Type B pancreatic cell (in vitro differentiated cells): ENCODE measurements around the gene ARHGEF4. TPM values are rescaled to one million over a fixed set of nuclear protein-coding genes. Genes with fewer than 3 reads are reported as not detected.

Experiments
- DNase-seq: peaks from one replicate; pipeline ENCODE4 v3.0.0; 2021; ENCODE audit warnings: mixed read lengths; ENCODE audit not compliant: unreplicated experiment; ENCODE audit errors: extremely low spot score
- H3K27ac Mint-ChIP-seq: 2 replicates; pipeline ENCODE4 v1.8.0; 2021; ENCODE audit warnings: mild to moderate bottlenecking, mixed read lengths
- H3K27me3 Mint-ChIP-seq: 2 replicates; pipeline ENCODE4 v1.8.0; 2021; ENCODE audit warnings: mixed read lengths
- H3K36me3 Mint-ChIP-seq: 2 replicates; pipeline ENCODE4 v1.8.0; 2021; ENCODE audit warnings: mixed read lengths
- H3K4me1 Mint-ChIP-seq: one replicate; pipeline ENCODE4 v1.8.0; 2021; ENCODE audit warnings: mixed read lengths; ENCODE audit not compliant: unreplicated experiment
- H3K4me3 Mint-ChIP-seq: 2 replicates; pipeline ENCODE4 v1.8.0; 2021; ENCODE audit warnings: mild to moderate bottlenecking, mixed read lengths
- H3K9me3 Mint-ChIP-seq: 2 replicates; pipeline ENCODE4 v1.8.0; 2021; ENCODE audit warnings: mixed read lengths
- total RNA-seq: library from RNA; stranded (reverse); gene quantifications from 2 replicates; pipeline ENCODE4 v1.2.1, GENCODE V29; 2021; ENCODE audit warnings: low replicate concordance
- TF ChIP-seq, protein P1 (sequence below): fragments of 200-600 bp; sonication (generic); conservative IDR thresholded peaks from 2 replicates; pipeline ENCODE4 v1.5.0; 2021; ENCODE audit warnings: antibody characterized with exemption, mild to moderate bottlenecking

The ARHGEF4 gene
- total RNA-seq, 1 donor from 2014 or later: 31.4 TPM

DNA sequence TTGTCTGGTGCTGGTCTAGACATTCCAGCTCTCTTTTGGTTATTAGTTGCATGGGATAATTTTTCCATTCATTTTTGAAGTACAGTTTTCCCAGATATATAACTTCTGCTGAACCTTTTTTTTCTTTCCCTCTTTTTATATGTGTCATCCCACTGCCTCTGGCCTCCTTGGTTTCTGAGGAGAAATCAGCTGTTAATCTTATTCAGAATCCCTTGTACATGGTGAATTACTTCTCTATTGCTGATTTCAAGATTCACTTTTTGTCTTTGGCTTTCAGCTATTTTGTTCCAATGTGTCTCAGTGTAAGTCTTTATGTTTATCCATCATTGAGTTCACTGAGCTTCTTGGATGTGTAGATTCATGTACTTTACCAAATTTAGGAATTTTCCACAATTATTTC, 99.7 kb downstream of the ARHGEF4 start:
- Mint-ChIP-seq H3K4me1 (no peaks in the 10 kb centered on the region), H3K27ac (no peak overlapping the region), H3K36me3 (peaks cover 3% of the 10 kb centered on the region), H3K9me3 (peaks cover 6% of the 10 kb centered on the region), H3K27me3 (no peaks in the 10 kb centered on the region), H3K4me3 (no peak overlapping the region)
- TF ChIP-seq, protein P1, sequence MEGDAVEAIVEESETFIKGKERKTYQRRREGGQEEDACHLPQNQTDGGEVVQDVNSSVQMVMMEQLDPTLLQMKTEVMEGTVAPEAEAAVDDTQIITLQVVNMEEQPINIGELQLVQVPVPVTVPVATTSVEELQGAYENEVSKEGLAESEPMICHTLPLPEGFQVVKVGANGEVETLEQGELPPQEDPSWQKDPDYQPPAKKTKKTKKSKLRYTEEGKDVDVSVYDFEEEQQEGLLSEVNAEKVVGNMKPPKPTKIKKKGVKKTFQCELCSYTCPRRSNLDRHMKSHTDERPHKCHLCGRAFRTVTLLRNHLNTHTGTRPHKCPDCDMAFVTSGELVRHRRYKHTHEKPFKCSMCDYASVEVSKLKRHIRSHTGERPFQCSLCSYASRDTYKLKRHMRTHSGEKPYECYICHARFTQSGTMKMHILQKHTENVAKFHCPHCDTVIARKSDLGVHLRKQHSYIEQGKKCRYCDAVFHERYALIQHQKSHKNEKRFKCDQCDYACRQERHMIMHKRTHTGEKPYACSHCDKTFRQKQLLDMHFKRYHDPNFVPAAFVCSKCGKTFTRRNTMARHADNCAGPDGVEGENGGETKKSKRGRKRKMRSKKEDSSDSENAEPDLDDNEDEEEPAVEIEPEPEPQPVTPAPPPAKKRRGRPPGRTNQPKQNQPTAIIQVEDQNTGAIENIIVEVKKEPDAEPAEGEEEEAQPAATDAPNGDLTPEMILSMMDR: no peak
- DNase-seq: no peak

DNA sequence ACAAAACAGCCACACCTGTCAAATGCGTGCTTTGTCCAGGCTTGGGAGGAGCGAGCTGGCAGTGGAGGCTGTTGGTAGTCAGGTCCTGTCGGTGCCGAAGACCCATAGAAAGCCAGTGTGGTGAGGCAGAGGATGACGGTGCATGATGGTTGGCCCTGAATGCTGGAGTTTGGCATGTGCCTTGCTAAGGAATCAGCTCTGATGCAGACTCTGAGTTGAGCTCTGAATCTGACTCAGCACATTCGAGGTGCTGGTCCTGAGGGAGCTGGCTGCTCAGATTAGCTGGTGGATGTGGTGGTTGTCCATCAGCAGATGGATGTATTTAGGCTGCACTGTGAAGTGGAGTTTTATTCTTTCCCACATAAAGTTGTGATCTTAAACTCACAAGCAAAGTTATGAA, 111.3 kb downstream of the ARHGEF4 start:
- no peaks in the 10 kb centered on the region for H3K27me3 Mint-ChIP-seq
- no peaks in the 10 kb centered on the region for H3K9me3 Mint-ChIP-seq
- no peak overlapping the region for H3K27ac Mint-ChIP-seq
- no peaks in the 10 kb centered on the region for H3K4me1 Mint-ChIP-seq
- no peak overlapping the region for H3K4me3 Mint-ChIP-seq
- no peak for DNase-seq
- TF ChIP-seq, protein P1: no peak
- H3K36me3 Mint-ChIP-seq: no peaks in the 10 kb centered on the region

DNA sequence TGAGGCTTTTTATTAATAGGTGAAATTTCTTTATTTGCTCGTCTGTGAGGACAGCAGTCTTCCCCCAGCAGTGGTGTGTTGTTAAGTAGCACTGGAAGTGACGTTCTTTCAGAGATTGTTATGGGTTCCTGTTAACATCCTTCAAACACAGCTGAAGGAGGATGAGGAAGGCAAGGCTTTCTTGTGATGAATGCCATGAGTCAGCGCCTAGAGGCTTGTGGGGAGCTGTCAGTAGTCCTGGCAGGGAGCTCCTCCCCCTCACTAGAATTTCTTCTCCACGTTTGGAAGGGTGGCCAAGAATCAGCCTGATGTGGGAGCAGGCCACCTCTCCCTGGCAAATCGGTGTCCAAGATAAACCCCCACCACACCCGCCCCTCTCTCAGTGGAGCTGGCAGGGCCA, 113.2 kb downstream of the ARHGEF4 start:
- DNase-seq: no peak
- Mint-ChIP-seq H3K4me1 (no peaks in the 10 kb centered on the region), H3K27ac (no peak overlapping the region), H3K36me3 (no peaks in the 10 kb centered on the region), H3K4me3 (no peak overlapping the region), H3K27me3 (no peaks in the 10 kb centered on the region), H3K9me3 (peaks cover 4% of the 10 kb centered on the region)
- TF ChIP-seq, protein P1: no peak

DNA sequence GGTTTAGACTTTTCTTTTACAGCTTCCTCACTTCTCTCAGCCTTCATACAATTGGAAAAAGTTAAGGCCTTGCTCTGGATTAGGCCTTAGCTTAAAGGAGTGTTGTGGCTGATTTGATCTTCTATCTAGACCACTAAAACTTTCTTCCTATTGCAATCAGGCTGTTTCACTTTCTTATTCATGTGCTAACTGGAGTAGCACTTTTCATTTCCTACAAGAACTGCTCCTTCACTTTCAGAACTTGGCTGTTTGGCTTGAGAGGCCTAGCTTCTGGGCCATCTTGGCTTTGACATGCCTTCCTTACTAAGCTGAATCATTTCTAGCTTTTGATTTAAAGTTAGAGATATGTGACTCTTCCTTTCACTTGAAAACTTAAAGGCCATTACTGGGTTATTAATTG, 114.3 kb downstream of the ARHGEF4 start:
- peaks cover 3% of the 10 kb centered on the region for H3K27me3 Mint-ChIP-seq
- H3K4me1 Mint-ChIP-seq: no peaks in the 10 kb centered on the region
- no peak overlapping the region for H3K4me3 Mint-ChIP-seq
- no peaks in the 10 kb centered on the region for H3K36me3 Mint-ChIP-seq
- H3K27ac Mint-ChIP-seq: no peak overlapping the region
- TF ChIP-seq, protein P1: no peak
- peaks cover 13% of the 10 kb centered on the region for H3K9me3 Mint-ChIP-seq
- DNase-seq: no peak

DNA sequence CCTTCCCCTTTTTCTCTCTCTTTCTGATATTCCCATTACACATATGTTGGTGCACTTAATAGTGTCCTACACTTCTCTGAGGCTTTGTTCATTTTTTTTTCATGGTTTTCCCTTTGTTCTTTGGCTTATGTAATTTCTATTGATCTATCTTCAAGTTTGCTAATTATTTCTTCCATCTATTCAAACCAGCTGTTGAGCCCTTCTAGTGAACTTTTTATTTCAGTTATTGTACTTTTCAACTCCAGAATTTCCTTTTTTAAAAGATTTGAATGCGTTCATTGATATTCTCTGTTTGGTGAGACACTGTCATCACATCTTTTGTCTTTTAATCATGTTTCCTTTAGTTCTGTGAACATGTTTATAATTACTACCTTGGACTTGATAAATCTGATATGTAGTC, 118.2 kb downstream of the ARHGEF4 start:
- DNase-seq: no peak
- H3K27me3 Mint-ChIP-seq: peaks cover 22% of the 10 kb centered on the region
- no peak overlapping the region for H3K4me3 Mint-ChIP-seq
- H3K9me3 Mint-ChIP-seq: peaks cover 13% of the 10 kb centered on the region
- H3K36me3 Mint-ChIP-seq: no peaks in the 10 kb centered on the region
- no peaks in the 10 kb centered on the region for H3K4me1 Mint-ChIP-seq
- no peak overlapping the region for H3K27ac Mint-ChIP-seq
- TF ChIP-seq, protein P1: no peak

DNA sequence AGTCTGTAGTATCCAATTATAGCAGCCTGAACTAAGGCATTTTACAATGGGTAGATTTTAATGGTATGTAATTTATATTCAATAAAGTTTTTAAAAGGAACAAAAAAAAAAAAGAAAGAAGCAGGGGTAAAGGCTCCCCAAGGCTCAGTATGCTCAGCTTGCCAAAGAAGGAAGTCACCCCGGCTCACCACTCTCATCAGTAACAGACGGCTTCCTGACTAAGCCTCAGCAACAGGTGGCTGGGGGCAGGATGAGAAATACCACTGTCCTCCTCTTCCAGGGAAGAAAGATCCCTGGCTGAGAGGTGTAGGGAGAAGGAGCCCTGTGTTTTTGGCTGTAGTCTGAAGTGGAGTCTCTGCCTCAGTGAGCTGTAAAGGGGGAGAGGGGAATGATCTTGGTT, 121.2 kb downstream of the ARHGEF4 start:
- Mint-ChIP-seq H3K4me1 (no peaks in the 10 kb centered on the region), H3K4me3 (no peak overlapping the region), H3K27me3 (peaks cover 52% of the 10 kb centered on the region), H3K9me3 (peaks cover 13% of the 10 kb centered on the region), H3K27ac (no peak overlapping the region), H3K36me3 (no peaks in the 10 kb centered on the region)
- TF ChIP-seq, protein P1: no peak
- no peak for DNase-seq
